ENCODE data around the gene AUTS2.

- TF ChIP-seq CTCF (IDR thresholded peaks at IDR 0.05; ENCODE audit: insufficient read depth, low read length): no peak
- TF ChIP-seq REST (IDR thresholded peaks at IDR 0.05; ENCODE audit: insufficient replicate concordance, low read depth): no peak
- no peak for TF ChIP-seq POLR2AphosphoS5 (IDR thresholded peaks at IDR 0.05; ENCODE audit: low read depth)
- TF ChIP-seq GABPA (IDR thresholded peaks at IDR 0.05; ENCODE audit: low read depth): no peak
- no peak for TF ChIP-seq SPI1 (IDR thresholded peaks at IDR 0.05; ENCODE audit: borderline replicate concordance, low read depth)
Observed at GRCh38 chr7:70035519-70035918, 437.2 kb downstream of the AUTS2 start.

All from HL-60 (cell line).